Measurements from ENCODE around the gene HCFC1. TPM values are rescaled to one million over a fixed set of nuclear protein-coding genes. Genes with fewer than 3 reads are reported as not detected.

Gene HCFC1
- total and polyA plus RNA-seq, 5 experiments from 2014 or later: 3.3 to 64.9 (median 11.9) TPM

- POLR2A ChIA-PET: interaction anchor here (17.6 kb wide), 1 partner anchor 15 kb away, joined by 388 read pairs; the partner anchor contains the start of gene RENBP
- ATAC-seq (no peak), DNase-seq (peak in 1 of 10 donors; percentile 35)
- Mint-ChIP-seq H3K27ac (peak overlapping the region in 8 of 10 donors; percentile 52 to 85 (median 74)), H3K4me3 (peak overlapping the region in 1 of 10 donors; percentile 7), H3K4me1 (peaks cover 10 to 35% (median 28%) of the 10 kb centered on the region in 4 donors), H3K9me3 (no peaks in the 10 kb centered on the region), H3K36me3 (peaks cover 0 to 17% (median 0%) of the 10 kb centered on the region in 3 donors), H3K27me3 (no peaks in the 10 kb centered on the region)
Observed at GRCh38 chrX:153931151-153931550, 40.5 kb downstream of the HCFC1 start.

- Mint-ChIP-seq H3K4me3 (peak overlapping the region in 1 of 10 donors; percentile 56), H3K27ac (peak overlapping the region in 6 of 10 donors; percentile 39 to 99 (median 60)), H3K27me3 (no peaks in the 10 kb centered on the region), H3K36me3 (peaks cover 0 to 17% (median 0%) of the 10 kb centered on the region in 3 donors), H3K9me3 (no peaks in the 10 kb centered on the region), H3K4me1 (peaks cover 10 to 39% (median 25%) of the 10 kb centered on the region in 4 donors)
- DNase-seq (peak in 1 of 10 donors; percentile 48), ATAC-seq (no peak)
- POLR2A ChIA-PET: interaction anchor here (6.7 to 17.6 kb wide), 2 partner anchors 16 to 39 kb away, joined by 131 to 388 read pairs; partner anchors contain the start of genes HCFC1, RENBP and TMEM187
Observed at GRCh38 chrX:153930011-153930910, 41.4 kb downstream of the HCFC1 start.

GRCh38 chrX:153929576-153929975 lies 42.0 kb downstream of the HCFC1 start:
- H3K27ac Mint-ChIP-seq: peak overlapping the region in 7 of 10 donors; percentile 39 to 99 (median 81)
- peaks cover 0 to 17% (median 0%) of the 10 kb centered on the region in 3 donors for H3K36me3 Mint-ChIP-seq
- no peaks in the 10 kb centered on the region for H3K9me3 Mint-ChIP-seq
- no peaks in the 10 kb centered on the region for H3K27me3 Mint-ChIP-seq
- ATAC-seq (no peak), DNase-seq (no peak)
- peak overlapping the region in 2 of 10 donors; percentile 48 to 97 for H3K4me3 Mint-ChIP-seq
- POLR2A ChIA-PET: interaction anchor here (0.5 to 17.6 kb wide), 4 partner anchors 16 to 581 kb away, joined by 3 to 388 read pairs (median 138); partner anchors contain the start of genes AVPR2, HCFC1, RENBP and TMEM187
- H3K4me1 Mint-ChIP-seq: peaks cover 11 to 41% (median 25%) of the 10 kb centered on the region in 4 donors

- Mint-ChIP-seq H3K4me3 (peak overlapping the region; percentile 26 to 97 (median 82)), H3K4me1 (peaks cover 10 to 40% (median 26%) of the 10 kb centered on the region in 4 donors), H3K27ac (peak overlapping the region; percentile 79 to 99 (median 95)), H3K27me3 (no peaks in the 10 kb centered on the region), H3K9me3 (no peaks in the 10 kb centered on the region), H3K36me3 (peaks cover 0 to 17% (median 0%) of the 10 kb centered on the region in 3 donors)
- ATAC-seq (no peak), DNase-seq (peak in 1 of 10 donors; percentile 40)
- POLR2A ChIA-PET: interaction anchor here (0.8 to 17.6 kb wide), 10 partner anchors 11 to 446 kb away, joined by 3 to 388 read pairs (median 7); partner anchors contain the start of genes ABCD1, AVPR2, BCAP31 and FLNA
Observed at GRCh38 chrX:153928846-153929245, 42.8 kb downstream of the HCFC1 start.

- POLR2A ChIA-PET: interaction anchor here (0.8 to 17.6 kb wide), 13 partner anchors 10 to 470 kb away, joined by 3 to 388 read pairs (median 5); partner anchors contain the start of genes ABCD1, AVPR2, BCAP31 and FLNA
- H3K4me3 Mint-ChIP-seq: peak overlapping the region; percentile 82 to 97 (median 91)
- H3K36me3 Mint-ChIP-seq: peaks cover 0 to 17% (median 0%) of the 10 kb centered on the region in 3 donors
- DNase-seq: peak; percentile 82 to 97 (median 92)
- H3K9me3 Mint-ChIP-seq: no peaks in the 10 kb centered on the region
- H3K27ac Mint-ChIP-seq: peak overlapping the region; percentile 94 to 100 (median 99)
- H3K4me1 Mint-ChIP-seq: peaks cover 8 to 44% (median 30%) of the 10 kb centered on the region in 4 donors
- ATAC-seq: peak; percentile 70 to 73
- no peaks in the 10 kb centered on the region for H3K27me3 Mint-ChIP-seq
Observed at GRCh38 chrX:153927922-153928760, 43.5 kb downstream of the HCFC1 start.

GRCh38 chrX:153927672-153927921 lies 44.0 kb downstream of the HCFC1 start:
- Mint-ChIP-seq H3K9me3 (no peaks in the 10 kb centered on the region), H3K4me1 (peaks cover 9 to 49% (median 34%) of the 10 kb centered on the region in 4 donors), H3K27me3 (no peaks in the 10 kb centered on the region), H3K27ac (peak overlapping the region; percentile 94 to 100 (median 99)), H3K4me3 (peak overlapping the region; percentile 82 to 96 (median 90)), H3K36me3 (peaks cover 0 to 13% (median 0%) of the 10 kb centered on the region in 3 donors)
- DNase-seq: no peak
- ATAC-seq: no peak
- POLR2A ChIA-PET: interaction anchor here (1.1 to 17.6 kb wide), 12 partner anchors 18 to 835 kb away, joined by 3 to 388 read pairs (median 6); partner anchors contain the start of genes AVPR2, DKC1, HCFC1 and IDH3G

GRCh38 chrX:153926858-153927671 lies 44.6 kb downstream of the HCFC1 start:
- peak overlapping the region; percentile 94 to 100 (median 99) for H3K27ac Mint-ChIP-seq
- peaks cover 10 to 53% (median 39%) of the 10 kb centered on the region in 4 donors for H3K4me1 Mint-ChIP-seq
- ATAC-seq (peak; percentile 53 to 56), DNase-seq (peak; percentile 59 to 90 (median 80))
- H3K4me3 Mint-ChIP-seq: peak overlapping the region; percentile 82 to 96 (median 90)
- H3K27me3 Mint-ChIP-seq: no peaks in the 10 kb centered on the region
- H3K9me3 Mint-ChIP-seq: no peaks in the 10 kb centered on the region
- POLR2A ChIA-PET: interaction anchor here (0.7 to 17.6 kb wide), 21 partner anchors 8 to 835 kb away, joined by 3 to 388 read pairs (median 4); partner anchors contain the start of genes AVPR2, DKC1, EMD and HCFC1
- peaks cover 0 to 13% (median 2%) of the 10 kb centered on the region in 3 donors for H3K36me3 Mint-ChIP-seq

GRCh38 chrX:153926552-153926857 lies 45.1 kb downstream of the HCFC1 start:
- Mint-ChIP-seq H3K27ac (peak overlapping the region; percentile 94 to 100 (median 99)), H3K27me3 (no peaks in the 10 kb centered on the region), H3K9me3 (no peaks in the 10 kb centered on the region), H3K4me1 (peaks cover 10 to 49% (median 40%) of the 10 kb centered on the region in 4 donors), H3K4me3 (peak overlapping the region; percentile 82 to 96 (median 90)), H3K36me3 (peaks cover 0 to 9% (median 2%) of the 10 kb centered on the region in 3 donors)
- POLR2A ChIA-PET: interaction anchor here (0.7 to 17.6 kb wide), 21 partner anchors 8 to 836 kb away, joined by 3 to 388 read pairs (median 4); partner anchors contain the start of genes AVPR2, DKC1, EMD and HCFC1
- DNase-seq (no peak), ATAC-seq (peak in 1 of 2 donors; percentile 1)

- peak; percentile 18 to 64 (median 36) for DNase-seq
- H3K36me3 Mint-ChIP-seq: peaks cover 0 to 6% (median 2%) of the 10 kb centered on the region in 3 donors
- peaks cover 10 to 44% (median 38%) of the 10 kb centered on the region in 4 donors for H3K4me1 Mint-ChIP-seq
- H3K27me3 Mint-ChIP-seq: no peaks in the 10 kb centered on the region
- POLR2A ChIA-PET: interaction anchor here (0.7 to 17.6 kb wide), 15 partner anchors 9 to 561 kb away, joined by 3 to 388 read pairs (median 4); partner anchors contain the start of genes AVPR2, EMD, HCFC1 and IDH3G
- peak within 1 kb of the TSS; percentile 82 to 96 (median 93) for H3K4me3 Mint-ChIP-seq
- H3K9me3 Mint-ChIP-seq: no peaks in the 10 kb centered on the region
- peak within 1 kb of the TSS; percentile 94 to 100 (median 99) for H3K27ac Mint-ChIP-seq
- peak in 1 of 2 donors; percentile 5 for ATAC-seq
Observed at GRCh38 chrX:153925739-153926551, 45.7 kb downstream of the HCFC1 start, which contains the start of gene ARHGAP4. Gene ARHGAP4, minus strand, starts transcription at chrX:153926264. Its CDS starts 62 bp downstream, at chrX:153926202.

- peak in 4 of 10 donors; percentile 8 to 48 (median 30) for DNase-seq
- peaks cover 0 to 5% (median 2%) of the 10 kb centered on the region in 3 donors for H3K36me3 Mint-ChIP-seq
- peaks cover 10 to 44% (median 38%) of the 10 kb centered on the region in 4 donors for H3K4me1 Mint-ChIP-seq
- H3K27me3 Mint-ChIP-seq: no peaks in the 10 kb centered on the region
- ATAC-seq: no peak
- no peaks in the 10 kb centered on the region for H3K9me3 Mint-ChIP-seq
- POLR2A ChIA-PET: interaction anchor here (0.9 to 17.6 kb wide), 12 partner anchors 9 to 561 kb away, joined by 3 to 388 read pairs (median 6); partner anchors contain the start of genes AVPR2, HCFC1, IDH3G and NAA10
- H3K27ac Mint-ChIP-seq: peak overlapping the region; percentile 89 to 99 (median 96)
- H3K4me3 Mint-ChIP-seq: peak overlapping the region; percentile 82 to 95 (median 93)
Observed at GRCh38 chrX:153925387-153925738, 46.3 kb downstream of the HCFC1 start.
